Measurements from ENCODE around the gene MT4. TPM values are rescaled to one million over a fixed set of nuclear protein-coding genes. Genes with fewer than 3 reads are reported as not detected.

MT4 gene
- not detected in 2 replicates for total RNA-seq

GRCh38 chr16:56564793-56565477, at the start of gene MT4:
Gene MT4, plus strand, starts transcription at chr16:56565073. Its CDS starts 56 bp downstream, at chr16:56565129.

GRCh38 chr16:56519459-56520250, 45.2 kb upstream of the MT4 start, which contains the start of gene BBS2:
Gene BBS2, minus strand, starts transcription at chr16:56520024. Its CDS starts 162 bp downstream, at chr16:56519862.

GRCh38 chr16:56589141-56590039, 24.5 kb downstream of the MT4 start, which contains the start of gene MT3:
Gene MT3, plus strand, starts transcription at chr16:56589528. Its CDS starts 63 bp downstream, at chr16:56589591.

DNA sequence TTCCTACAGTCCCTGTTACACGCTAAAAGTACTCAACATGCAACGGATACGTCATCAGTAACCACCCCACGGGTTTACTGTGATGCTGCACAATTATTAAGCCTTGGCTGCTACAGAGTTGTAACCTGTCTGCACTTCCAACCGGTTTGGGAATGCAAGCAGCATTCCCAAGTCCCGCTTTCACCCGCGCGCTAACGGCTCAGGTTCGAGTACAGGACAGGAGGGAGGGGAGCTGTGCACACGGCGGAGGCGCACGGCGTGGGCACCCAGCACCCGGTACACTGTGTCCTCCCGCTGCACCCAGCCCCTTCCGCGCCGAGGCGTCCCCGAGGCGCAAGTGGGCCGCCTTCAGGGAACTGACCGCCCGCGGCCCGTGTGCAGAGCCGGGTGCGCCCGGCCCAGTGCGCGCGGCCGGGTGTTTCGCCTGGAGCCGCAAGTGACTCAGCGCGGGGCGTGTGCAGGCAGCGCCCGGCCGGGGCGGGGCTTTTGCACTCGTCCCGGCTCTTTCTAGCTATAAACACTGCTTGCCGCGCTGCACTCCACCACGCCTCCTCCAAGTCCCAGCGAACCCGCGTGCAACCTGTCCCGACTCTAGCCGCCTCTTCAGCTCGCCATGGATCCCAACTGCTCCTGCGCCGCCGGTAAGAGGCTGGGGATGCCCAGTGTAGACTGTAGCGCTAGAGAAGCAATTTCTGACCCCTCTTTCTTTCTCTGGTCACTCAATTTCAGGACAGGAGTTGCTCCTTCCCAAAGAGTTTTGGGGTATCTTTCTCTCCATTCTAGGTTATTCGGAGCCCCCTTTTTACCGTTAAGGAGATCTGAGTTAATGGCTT, 43.4 kb downstream of the MT4 start, which contains the start of gene MT2A:
TSS of gene MT2A (plus strand) at position 542 of the 833 bp plus-strand sequence. CDS start at position 614, 72 bp downstream.

Other genes starting within 250 kb of the MT4 start
- gene AMFR, start 139.5 kb upstream of the MT4 start, total RNA-seq, result 215 and 286 TPM in 2 replicates
- gene NUDT21, start 113.7 kb upstream of the MT4 start, total RNA-seq, result 61.4 and 68.2 TPM in 2 replicates
- gene OGFOD1, start 113.5 kb upstream of the MT4 start, total RNA-seq, result 67.3 and 95.7 TPM in 2 replicates
- 43.9 and 62.4 TPM in 2 replicates for gene BBS2, start 45.0 kb upstream of the MT4 start, total RNA-seq
- gene MT3, start 24.5 kb downstream of the MT4 start, total RNA-seq, result not detected in 2 replicates
- gene MT2A, start 43.5 kb downstream of the MT4 start, total RNA-seq, result 118 and 174 TPM in 2 replicates
- 131 and 212 TPM in 2 replicates for gene MT1E, start 60.7 kb downstream of the MT4 start, total RNA-seq
- gene MT1M, start 67.6 kb downstream of the MT4 start, total RNA-seq, result 2.2 and 5.2 TPM in 2 replicates
- gene MT1A, start 73.6 kb downstream of the MT4 start, total RNA-seq, result 3.2 and 3.3 TPM in 2 replicates
- gene MT1B, start 86.8 kb downstream of the MT4 start, total RNA-seq, result not detected in 2 replicates
- 0.99 and 1.0 TPM in 2 replicates for gene MT1F, start 92.9 kb downstream of the MT4 start, total RNA-seq
- gene MT1G, start 103.0 kb downstream of the MT4 start, total RNA-seq, result not detected in 2 replicates
- gene MT1H, start 104.7 kb downstream of the MT4 start, total RNA-seq, result not detected in 2 replicates
- gene MT1X, start 117.4 kb downstream of the MT4 start, total RNA-seq, result 13.8 and 27.1 TPM in 2 replicates
- gene NUP93, start 165.1 kb downstream of the MT4 start, total RNA-seq, result 71.1 and 119 TPM in 2 replicates